Suprapubic skin (tissue), 4 donors: ENCODE results near the gene ATXN7.

Experiments
- EP300 ChIP-seq: sonication (generic); formaldehyde crosslinking; IDR thresholded peaks from one replicate; pipeline ENCODE4 v1.6.1; 2017; ENCODE audit warnings: antibody characterized with exemption
- POLR2A ChIP-seq, 2 donors: fragments of 450-650 bp; IDR thresholded peaks; one replicate each; pipeline ENCODE4 v1.6.1; 2017; ENCODE audit warnings: antibody characterized with exemption in 2 of 2, mild to moderate bottlenecking in 2 of 2, moderate library complexity in 2 of 2
- POLR2AphosphoS5 ChIP-seq, 3 donors: sonication (generic); formaldehyde crosslinking; IDR thresholded peaks; one replicate each; pipeline ENCODE4 v1.6.1; 2017; ENCODE audit warnings: antibody characterized with exemption in 3 of 3
- TF ChIP-seq, protein P1 (sequence below), 2 donors: fragments of 200-600 bp in 1 of 2; fragments of 450-650 bp in 1 of 2; sonication (generic) in 1 of 2; IDR thresholded peaks; one replicate each; pipeline ENCODE4 v1.5.1; 2016 to 2019; ENCODE audit warnings: antibody characterized with exemption in 2 of 2, mild to moderate bottlenecking in 1 of 2, moderate library complexity in 1 of 2

GRCh38 chr3:63946753-63947152, 83.1 kb downstream of the ATXN7 start:
- TF ChIP-seq, protein P1, sequence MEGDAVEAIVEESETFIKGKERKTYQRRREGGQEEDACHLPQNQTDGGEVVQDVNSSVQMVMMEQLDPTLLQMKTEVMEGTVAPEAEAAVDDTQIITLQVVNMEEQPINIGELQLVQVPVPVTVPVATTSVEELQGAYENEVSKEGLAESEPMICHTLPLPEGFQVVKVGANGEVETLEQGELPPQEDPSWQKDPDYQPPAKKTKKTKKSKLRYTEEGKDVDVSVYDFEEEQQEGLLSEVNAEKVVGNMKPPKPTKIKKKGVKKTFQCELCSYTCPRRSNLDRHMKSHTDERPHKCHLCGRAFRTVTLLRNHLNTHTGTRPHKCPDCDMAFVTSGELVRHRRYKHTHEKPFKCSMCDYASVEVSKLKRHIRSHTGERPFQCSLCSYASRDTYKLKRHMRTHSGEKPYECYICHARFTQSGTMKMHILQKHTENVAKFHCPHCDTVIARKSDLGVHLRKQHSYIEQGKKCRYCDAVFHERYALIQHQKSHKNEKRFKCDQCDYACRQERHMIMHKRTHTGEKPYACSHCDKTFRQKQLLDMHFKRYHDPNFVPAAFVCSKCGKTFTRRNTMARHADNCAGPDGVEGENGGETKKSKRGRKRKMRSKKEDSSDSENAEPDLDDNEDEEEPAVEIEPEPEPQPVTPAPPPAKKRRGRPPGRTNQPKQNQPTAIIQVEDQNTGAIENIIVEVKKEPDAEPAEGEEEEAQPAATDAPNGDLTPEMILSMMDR (IDR thresholded peaks at IDR 0.05): no peak
- TF ChIP-seq EP300: no peak
- TF ChIP-seq POLR2A (IDR thresholded peaks at IDR 0.05): no peak
- no peak for TF ChIP-seq POLR2AphosphoS5 (IDR thresholded peaks at IDR 0.05)
